Thyroid gland (tissue), 4 donors: ENCODE data around the gene LGI4. TPM values are rescaled to one million over a fixed set of nuclear protein-coding genes. Genes with fewer than 3 reads are reported as not detected.

ENCODE experiments used
- DNase-seq, 2 donors: peaks; one replicate each; pipeline ENCODE4 v3.0.0-alpha.2; 2019
- H3K27ac ChIP-seq, 3 donors: fragments of 200-600 bp; sonication (generic); 1 replicate in 2 of 3; 2 replicates in 1 of 3; pipeline ENCODE4 v1.5.1; 2016 to 2019; ENCODE audit warnings: mild to moderate bottlenecking in 1 of 3, moderate library complexity in 1 of 3
- H3K27me3 ChIP-seq: fragments of 200-600 bp; sonication (generic); one replicate; pipeline ENCODE4 v1.5.1; 2019
- H3K36me3 ChIP-seq, 2 donors: fragments of 200-600 bp; sonication (generic); one replicate each; pipeline ENCODE4 v1.5.1; 2016 to 2019
- H3K4me1 ChIP-seq, 2 donors: fragments of 200-600 bp; sonication (generic); one replicate each; pipeline ENCODE4 v1.5.1; 2017 to 2019
- H3K4me3 ChIP-seq, 3 donors: fragments of 200-600 bp; sonication (generic); replicated peaks in 1 of 3; 1 replicate in 2 of 3; 2 replicates in 1 of 3; pipeline ENCODE4 v1.5.1; 2016; ENCODE audit warnings: mild to moderate bottlenecking in 1 of 3
- H3K9me3 ChIP-seq: fragments of 200-600 bp; sonication (generic); one replicate; pipeline ENCODE4 v1.5.1; 2017
- POLR2A ChIP-seq, 2 donors: fragments of 450-650 bp; IDR thresholded peaks; one replicate each; pipeline ENCODE4 v1.6.1; 2017; ENCODE audit warnings: antibody characterized with exemption in 2 of 2, mild to moderate bottlenecking in 2 of 2, moderate library complexity in 1 of 2
- WGBS, 2 donors: methylation state at CpG; one replicate each; pipeline ENCODE4 v1.1.5; 2017; 5-methylcytosine and 5-hydroxymethylcytosine counted together
- intact Hi-C: fragments of 100-400 bp; cut with DNase I; formaldehyde crosslinking; loops from one replicate; pipeline ENCODE4 v1.15.1; 2023
- total RNA-seq, 4 donors: library from RNA; depleted of rRNA; stranded (reverse); fragments of >200 nt; gene quantifications; one replicate each; pipeline ENCODE4 v1.2.3, GENCODE V29; 2016
- TF ChIP-seq, protein P1 (sequence below), 6 experiments: fragments of 200-600 bp in 3 of 6; fragments of 450-650 bp in 3 of 6; sonication (generic) in 3 of 6; IDR thresholded peaks; one replicate each; pipeline ENCODE4 v1.5.1; 2016 to 2019; ENCODE audit warnings: antibody characterized with exemption in 6 of 6, mild to moderate bottlenecking in 2 of 6, inconsistent platforms in 1 of 6, moderate library complexity in 1 of 6

The LGI4 gene
- total RNA-seq, 4 donors from 2014 or later = 3.2 to 10.9 (median 6.9) TPM

- DNase-seq = no peak
These were observed 35.0 kb downstream of the LGI4 start for GRCh38 chr19:35099897-35100275.

GRCh38 chr19:35099155-35099896 is 35.5 kb downstream of the LGI4 start:
- TF ChIP-seq POLR2A (IDR thresholded peaks at IDR 0.05) = no peak
- TF ChIP-seq, protein P1, sequence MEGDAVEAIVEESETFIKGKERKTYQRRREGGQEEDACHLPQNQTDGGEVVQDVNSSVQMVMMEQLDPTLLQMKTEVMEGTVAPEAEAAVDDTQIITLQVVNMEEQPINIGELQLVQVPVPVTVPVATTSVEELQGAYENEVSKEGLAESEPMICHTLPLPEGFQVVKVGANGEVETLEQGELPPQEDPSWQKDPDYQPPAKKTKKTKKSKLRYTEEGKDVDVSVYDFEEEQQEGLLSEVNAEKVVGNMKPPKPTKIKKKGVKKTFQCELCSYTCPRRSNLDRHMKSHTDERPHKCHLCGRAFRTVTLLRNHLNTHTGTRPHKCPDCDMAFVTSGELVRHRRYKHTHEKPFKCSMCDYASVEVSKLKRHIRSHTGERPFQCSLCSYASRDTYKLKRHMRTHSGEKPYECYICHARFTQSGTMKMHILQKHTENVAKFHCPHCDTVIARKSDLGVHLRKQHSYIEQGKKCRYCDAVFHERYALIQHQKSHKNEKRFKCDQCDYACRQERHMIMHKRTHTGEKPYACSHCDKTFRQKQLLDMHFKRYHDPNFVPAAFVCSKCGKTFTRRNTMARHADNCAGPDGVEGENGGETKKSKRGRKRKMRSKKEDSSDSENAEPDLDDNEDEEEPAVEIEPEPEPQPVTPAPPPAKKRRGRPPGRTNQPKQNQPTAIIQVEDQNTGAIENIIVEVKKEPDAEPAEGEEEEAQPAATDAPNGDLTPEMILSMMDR (IDR thresholded peaks at IDR 0.05) = no peak
- Histone ChIP-seq H3K27me3 (no peaks in the 10 kb centered on the region), H3K27ac (no peak overlapping the region), H3K36me3 (no peaks in the 10 kb centered on the region), H3K4me3 (no peak overlapping the region), H3K4me1 (no peaks in the 10 kb centered on the region), H3K9me3 (no peaks in the 10 kb centered on the region)
- no peak for DNase-seq
- intact Hi-C loops = no loop called here
- WGBS, 2 donors = 81 to 82% methylated on average over 16 to 18 of the region's 21 CpGs

More at GRCh38 chr19:35099897-35100275, 35.0 kb downstream of the LGI4 start:
- no peaks in the 10 kb centered on the region for H3K9me3 ChIP-seq
- no peak overlapping the region for H3K27ac ChIP-seq
- H3K4me3 ChIP-seq = no peak overlapping the region
- WGBS, 2 donors = 87 to 91% methylated on average over 11 to 13 of the region's 13 CpGs
- no peaks in the 10 kb centered on the region for H3K4me1 ChIP-seq
- no peaks in the 10 kb centered on the region for H3K27me3 ChIP-seq
- no peaks in the 10 kb centered on the region for H3K36me3 ChIP-seq
- TF ChIP-seq POLR2A (IDR thresholded peaks at IDR 0.05) = no peak
- TF ChIP-seq, protein P1 (IDR thresholded peaks at IDR 0.05) = no peak
- intact Hi-C loops = no loop called here

DNA sequence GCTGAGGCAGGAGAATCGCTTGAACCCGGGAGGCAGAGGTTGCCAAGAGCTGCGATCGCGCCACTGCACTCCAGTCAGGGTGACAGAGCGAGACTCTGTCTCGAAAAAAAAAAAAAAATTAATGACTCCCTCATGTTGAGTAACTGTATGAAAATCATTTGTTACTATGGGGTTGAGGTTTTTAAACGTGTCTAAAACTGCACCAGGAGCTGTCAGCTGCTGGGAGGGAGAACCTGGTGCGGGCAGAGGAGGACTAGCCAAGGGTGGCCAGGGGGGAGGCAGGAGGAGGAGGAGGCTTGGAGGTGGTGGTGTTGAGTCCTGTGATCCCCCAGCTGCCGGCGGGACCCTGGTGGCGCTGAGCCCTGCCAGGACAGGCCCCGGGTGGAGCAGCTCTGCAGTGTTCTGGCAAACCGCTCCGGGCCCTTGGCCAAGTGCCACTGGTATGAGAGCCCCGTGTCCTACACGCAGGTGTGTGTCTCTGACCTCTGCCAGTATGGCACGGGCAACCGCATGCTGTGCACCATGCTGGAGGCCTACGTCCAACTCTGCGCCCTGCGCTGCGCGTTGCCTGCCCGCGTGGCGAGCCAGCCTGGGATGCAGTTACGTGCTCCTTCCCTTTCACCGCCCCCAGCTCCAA is 36.3 kb downstream of the LGI4 start:
- TF ChIP-seq, protein P1 (IDR thresholded peaks at IDR 0.05) = no peak
- no peak for TF ChIP-seq POLR2A (IDR thresholded peaks at IDR 0.05)
- intact Hi-C loops = no loop called here
- no peaks in the 10 kb centered on the region for H3K4me1 ChIP-seq
- DNase-seq = peak; percentile 20 to 43
- no peaks in the 10 kb centered on the region for H3K27me3 ChIP-seq
- no peaks in the 10 kb centered on the region for H3K36me3 ChIP-seq
- H3K27ac ChIP-seq = no peak overlapping the region
- no peak overlapping the region for H3K4me3 ChIP-seq
- no peaks in the 10 kb centered on the region for H3K9me3 ChIP-seq
- 58 to 65% methylated on average over 29 of the region's 29 CpGs for WGBS, 2 donors

DNA sequence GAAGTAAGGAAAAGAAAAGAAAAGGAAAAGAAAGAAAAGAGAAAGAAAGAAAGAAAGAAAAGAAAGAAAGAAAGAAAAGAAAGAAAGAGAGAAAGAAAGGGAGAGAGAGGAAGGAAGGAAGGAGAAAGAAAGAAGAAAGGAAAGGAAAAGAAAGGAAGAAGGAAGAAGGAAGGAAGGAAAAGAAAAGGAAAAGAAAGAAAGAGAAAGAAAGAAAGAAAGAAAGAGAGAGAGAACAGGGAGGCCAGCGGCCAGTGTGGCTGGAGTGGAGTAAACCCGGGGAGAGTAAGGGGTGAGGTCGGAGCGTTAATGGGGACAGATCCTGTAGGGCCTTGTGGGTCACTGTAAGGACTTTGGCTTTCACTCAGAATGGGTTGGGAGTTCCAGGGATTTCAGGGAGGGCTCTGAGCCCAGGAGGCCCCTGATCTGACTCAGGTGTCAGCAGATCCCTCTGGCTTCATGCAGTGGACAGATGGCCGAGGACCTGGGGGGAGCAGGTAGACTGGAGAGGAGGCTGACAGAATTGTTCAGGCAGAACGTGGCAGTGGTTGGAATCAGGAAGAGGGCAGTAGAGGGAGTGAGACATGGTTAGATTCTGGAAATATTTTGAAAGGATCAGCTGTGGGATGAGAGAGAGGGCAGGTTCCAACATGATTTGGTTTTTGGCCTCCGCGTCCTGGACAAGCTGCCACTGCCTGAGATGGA is 39.0 kb downstream of the LGI4 start:
- Histone ChIP-seq H3K4me3 (no peak overlapping the region), H3K27me3 (no peaks in the 10 kb centered on the region), H3K9me3 (no peaks in the 10 kb centered on the region), H3K4me1 (peaks cover 0 to 3% of the 10 kb centered on the region in 2 donors), H3K27ac (no peak overlapping the region), H3K36me3 (no peaks in the 10 kb centered on the region)
- TF ChIP-seq POLR2A (IDR thresholded peaks at IDR 0.05) = no peak
- TF ChIP-seq, protein P1 (IDR thresholded peaks at IDR 0.05) = no peak
- intact Hi-C loops = no loop called here
- DNase-seq = no peak
- WGBS, 2 donors = 67 to 77% methylated on average over 8 of the region's 8 CpGs
